Nephron progenitor cell (in vitro differentiated cells): ENCODE results near the gene TECPR1.

Experiments
- DNase-seq: peaks from one replicate; pipeline ENCODE4 v3.0.0; 2021
- H3K27ac Mint-ChIP-seq: 2 replicates; pipeline ENCODE4 v1.8.0; 2021; ENCODE audit warnings: mild to moderate bottlenecking, moderate library complexity, mixed read lengths
- H3K27me3 Mint-ChIP-seq: 2 replicates; pipeline ENCODE4 v1.8.0; 2021; ENCODE audit warnings: mild to moderate bottlenecking, low read depth, mixed read lengths; ENCODE audit not compliant: poor library complexity
- H3K36me3 Mint-ChIP-seq: 2 replicates; pipeline ENCODE4 v1.8.0; 2021; ENCODE audit warnings: low read depth, mixed read lengths
- H3K4me1 Mint-ChIP-seq: 2 replicates; pipeline ENCODE4 v1.8.0; 2021; ENCODE audit warnings: mixed read lengths
- H3K4me3 Mint-ChIP-seq: 2 replicates; pipeline ENCODE4 v1.8.0; 2021; ENCODE audit warnings: mild to moderate bottlenecking, moderate library complexity, mixed read lengths
- H3K9me3 Mint-ChIP-seq: 2 replicates; pipeline ENCODE4 v1.8.0; 2021; ENCODE audit warnings: mild to moderate bottlenecking, moderate library complexity, mixed read lengths
- CTCF ChIP-seq: fragments of 200-600 bp; sonication (generic); IDR thresholded peaks from 2 replicates; pipeline ENCODE4 v1.5.0; 2021; ENCODE audit warnings: antibody characterized with exemption

TECPR1 gene

GRCh38 chr7:98233219-98234070, 18.6 kb downstream of the TECPR1 start:
- H3K36me3 Mint-ChIP-seq, result peaks cover 9% of the 10 kb centered on the region
- H3K4me3 Mint-ChIP-seq, result no peak overlapping the region
- H3K27ac Mint-ChIP-seq, result no peak overlapping the region
- peaks cover 15% of the 10 kb centered on the region for H3K4me1 Mint-ChIP-seq
- DNase-seq, result no peak
- no peak for TF ChIP-seq CTCF
- no peaks in the 10 kb centered on the region for H3K27me3 Mint-ChIP-seq
- no peaks in the 10 kb centered on the region for H3K9me3 Mint-ChIP-seq

GRCh38 chr7:98232799-98233198, 19.2 kb downstream of the TECPR1 start:
- H3K36me3 Mint-ChIP-seq, result peaks cover 6% of the 10 kb centered on the region
- peaks cover 21% of the 10 kb centered on the region for H3K4me1 Mint-ChIP-seq
- no peak overlapping the region for H3K27ac Mint-ChIP-seq
- H3K4me3 Mint-ChIP-seq, result no peak overlapping the region
- no peaks in the 10 kb centered on the region for H3K9me3 Mint-ChIP-seq
- DNase-seq, result no peak
- no peak for TF ChIP-seq CTCF
- H3K27me3 Mint-ChIP-seq, result no peaks in the 10 kb centered on the region

GRCh38 chr7:98232263-98232585, 19.8 kb downstream of the TECPR1 start:
- Mint-ChIP-seq H3K27ac (peak overlapping the region; percentile 54), H3K4me1 (peaks cover 22% of the 10 kb centered on the region), H3K9me3 (no peaks in the 10 kb centered on the region), H3K27me3 (no peaks in the 10 kb centered on the region), H3K36me3 (peaks cover 6% of the 10 kb centered on the region), H3K4me3 (no peak overlapping the region)
- TF ChIP-seq CTCF, result no peak
- no peak for DNase-seq

GRCh38 chr7:98231493-98232262, 20.4 kb downstream of the TECPR1 start:
- H3K4me3 Mint-ChIP-seq, result no peak overlapping the region
- H3K27ac Mint-ChIP-seq, result peak overlapping the region; percentile 54
- H3K36me3 Mint-ChIP-seq, result peaks cover 6% of the 10 kb centered on the region
- H3K9me3 Mint-ChIP-seq, result no peaks in the 10 kb centered on the region
- DNase-seq, result no peak
- no peak for TF ChIP-seq CTCF
- no peaks in the 10 kb centered on the region for H3K27me3 Mint-ChIP-seq
- peaks cover 22% of the 10 kb centered on the region for H3K4me1 Mint-ChIP-seq

- no peak for DNase-seq
- no peak overlapping the region for H3K4me3 Mint-ChIP-seq
- H3K27ac Mint-ChIP-seq, result no peak overlapping the region
- TF ChIP-seq CTCF, result no peak
- H3K36me3 Mint-ChIP-seq, result peaks cover 12% of the 10 kb centered on the region
- H3K9me3 Mint-ChIP-seq, result no peaks in the 10 kb centered on the region
- no peaks in the 10 kb centered on the region for H3K27me3 Mint-ChIP-seq
- H3K4me1 Mint-ChIP-seq, result peaks cover 27% of the 10 kb centered on the region
Measured at GRCh38 chr7:98230746-98231471, 21.1 kb downstream of the TECPR1 start.
